CD14-positive monocyte (primary cell): ENCODE measurements around the gene PLEK2. TPM values are rescaled to one million over a fixed set of nuclear protein-coding genes. Genes with fewer than 3 reads are reported as not detected.

Experiments used
- DNase-seq, 3 donors: peaks; one replicate each; pipeline ENCODE4 v3.0.0-alpha.2; 2011 to 2022
- H2AFZ ChIP-seq: 2 replicates; pipeline ENCODE4 v1.6.0; 2012; ENCODE audit warnings: mild to moderate bottlenecking, low read depth, low read length, inconsistent platforms; ENCODE audit not compliant: insufficient read depth, poor library complexity, severe bottlenecking
- H3K27ac ChIP-seq, 2 donors: 1 replicate in 1 of 2; 2 replicates in 1 of 2; pipeline ENCODE4 v1.5.1; 2012 to 2013; ENCODE audit warnings: low read length in 2 of 2, control low read depth in 1 of 2, inconsistent platforms in 1 of 2, low read depth in 1 of 2, mild to moderate bottlenecking in 1 of 2
- H3K27me3 ChIP-seq, 2 donors: one replicate each; pipeline versions ENCODE4 v1.6.0 to v1.6.1; 2011 to 2013; ENCODE audit warnings: low read length in 2 of 2; ENCODE audit not compliant: control insufficient read depth in 2 of 2, insufficient read depth in 2 of 2
- H3K36me3 ChIP-seq, 2 donors: replicated peaks in 1 of 2; 1 replicate in 1 of 2; 2 replicates in 1 of 2; pipeline versions ENCODE4 v1.5.1 to v1.6.1; 2012 to 2013; ENCODE audit warnings: low read length in 2 of 2, control low read depth in 1 of 2, inconsistent platforms in 1 of 2, mild to moderate bottlenecking in 1 of 2; ENCODE audit not compliant: insufficient read depth in 2 of 2, control insufficient read depth in 1 of 2
- H3K4me1 ChIP-seq, 2 donors: 1 replicate in 1 of 2; 2 replicates in 1 of 2; pipeline versions ENCODE4 v1.5.1 to v1.6.1; 2012 to 2013; ENCODE audit warnings: low read length in 2 of 2, control low read depth in 1 of 2, inconsistent platforms in 1 of 2, mild to moderate bottlenecking in 1 of 2, moderate library complexity in 1 of 2; ENCODE audit not compliant: insufficient read depth in 2 of 2, control insufficient read depth in 1 of 2
- H3K4me2 ChIP-seq: replicated peaks from 2 replicates; pipeline ENCODE3; 2012; ENCODE audit warnings: low read length, moderate library complexity, mild to moderate bottlenecking; ENCODE audit not compliant: poor library complexity, severe bottlenecking; ENCODE audit errors: extremely low read depth
- H3K4me3 ChIP-seq, 3 experiments: fragments of 200-600 bp in 1 of 3; sonication (generic) in 1 of 3; replicated peaks in 1 of 3; 1 replicate in 2 of 3; 2 replicates in 1 of 3; pipeline ENCODE4 v1.5.1; 2011 to 2013; ENCODE audit warnings: low read length in 3 of 3, mild to moderate bottlenecking in 3 of 3, control low read depth in 2 of 3, low read depth in 2 of 3, inconsistent platforms in 1 of 3, moderate library complexity in 1 of 3
- H3K79me2 ChIP-seq: 2 replicates; pipeline ENCODE4 v1.6.0; 2012; ENCODE audit warnings: mild to moderate bottlenecking, control low read depth, inconsistent platforms, low read length, moderate library complexity; ENCODE audit not compliant: insufficient read depth
- H3K9ac ChIP-seq: 2 replicates; pipeline ENCODE4 v1.6.0; 2017; ENCODE audit warnings: low read length, mild to moderate bottlenecking; ENCODE audit not compliant: insufficient read depth, poor library complexity, severe bottlenecking
- H3K9me3 ChIP-seq, 2 donors: replicated peaks in 1 of 2; 1 replicate in 1 of 2; 2 replicates in 1 of 2; pipeline versions ENCODE4 v1.5.1 to v1.6.1; 2012 to 2013; ENCODE audit warnings: low read length in 2 of 2, control low read depth in 1 of 2; ENCODE audit not compliant: control insufficient read depth in 1 of 2, insufficient read depth in 1 of 2
- H4K20me1 ChIP-seq: 2 replicates; pipeline ENCODE4 v1.6.0; 2012; ENCODE audit warnings: mild to moderate bottlenecking, low read length, control low read depth, moderate library complexity; ENCODE audit not compliant: insufficient read depth
- H3K27ac Mint-ChIP-seq, 7 donors: one replicate each; pipeline ENCODE4 v1.8.0; 2020; ENCODE audit warnings: mild to moderate bottlenecking in 7 of 7, mixed read lengths in 7 of 7, moderate library complexity in 6 of 7, inconsistent platforms in 2 of 7
- H3K27me3 Mint-ChIP-seq, 3 donors: one replicate each; pipeline ENCODE4 v1.8.0; 2021 to 2022; ENCODE audit warnings: low read depth in 3 of 3, mild to moderate bottlenecking in 3 of 3, mixed read lengths in 3 of 3, moderate library complexity in 3 of 3, inconsistent platforms in 1 of 3
- H3K36me3 Mint-ChIP-seq, 2 donors: one replicate each; pipeline ENCODE4 v1.8.0; 2020; ENCODE audit warnings: mixed read lengths in 2 of 2, inconsistent platforms in 1 of 2, mild to moderate bottlenecking in 1 of 2
- H3K4me1 Mint-ChIP-seq: one replicate; pipeline ENCODE4 v1.8.0; 2020; ENCODE audit warnings: mild to moderate bottlenecking, mixed read lengths
- H3K4me3 Mint-ChIP-seq, 2 donors: one replicate each; pipeline ENCODE4 v1.8.0; 2020; ENCODE audit warnings: mild to moderate bottlenecking in 2 of 2, mixed read lengths in 2 of 2, moderate library complexity in 1 of 2
- H3K9me3 Mint-ChIP-seq, 7 donors: one replicate each; pipeline ENCODE4 v1.8.0; 2020 to 2022; ENCODE audit warnings: mixed read lengths in 7 of 7, mild to moderate bottlenecking in 6 of 7, moderate library complexity in 6 of 7, inconsistent platforms in 2 of 7
- WGBS: methylation state at CpG from one replicate; pipeline ENCODE4 v1.1.5; 2013; ENCODE audit warnings: missing lambda C conversion rate; ENCODE audit not compliant: insufficient coverage; 5-methylcytosine and 5-hydroxymethylcytosine counted together
- intact Hi-C, 2 donors: fragments of 100-400 bp; cut with micrococcal nuclease; formaldehyde crosslinking; loops; one replicate each; pipeline versions ENCODE4 v1.15.0 to v1.15.1; 2023
- polyA plus RNA-seq, 3 donors: library from polyadenylated mRNA; depleted of rRNA in 1 of 3; unstranded in 2 of 3; stranded (reverse) in 1 of 3; fragments of 300-500 nt in 2 of 3; fragments of >200 nt in 1 of 3; fragmentation: Illumina TruSeq in 2 of 3; gene quantifications; 1 replicate in 2 of 3; 2 replicates in 1 of 3; pipeline ENCODE4 v1.2.3, GENCODE V29; 2012 to 2021
- TF ChIP-seq, protein P1 (sequence below): fragments of 200-600 bp; IDR thresholded peaks from one replicate; pipeline ENCODE4 v1.8.0; 2022; ENCODE audit warnings: antibody characterized with exemption, mild to moderate bottlenecking

The PLEK2 gene
- polyA plus RNA-seq, 3 donors = 0.20 TPM; not detected in 2

DNA sequence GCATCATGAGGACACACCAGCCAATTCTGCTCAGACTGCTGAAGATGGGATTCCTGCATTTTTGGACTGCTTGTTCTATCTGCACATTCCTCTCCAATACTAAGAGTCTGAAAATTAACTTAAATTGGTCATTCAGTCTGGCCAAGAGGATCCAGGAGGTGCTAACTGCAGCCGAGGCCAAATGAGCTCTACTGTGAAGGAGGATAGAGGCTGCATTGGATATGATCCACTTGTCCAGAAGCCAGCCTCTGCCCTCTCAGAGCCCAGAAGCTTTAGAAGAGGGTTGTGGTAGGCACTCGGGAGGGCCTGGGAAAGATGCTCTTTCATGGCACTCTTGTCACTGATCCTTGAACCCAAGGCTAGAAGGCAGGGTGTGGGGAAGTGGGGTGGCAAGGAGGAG, 37.1 kb upstream of the PLEK2 start:
- Histone ChIP-seq H3K36me3 (no peaks in the 10 kb centered on the region), H3K79me2 (no peaks in the 10 kb centered on the region), H3K4me3 (no peak overlapping the region), H3K27me3 (peaks cover 0 to 4% of the 10 kb centered on the region in 2 donors), H4K20me1 (no peaks in the 10 kb centered on the region), H3K27ac (no peak overlapping the region), H3K9me3 (no peaks in the 10 kb centered on the region), H2AFZ (no peak overlapping the region), H3K4me2 (no peak overlapping the region), H3K9ac (no peak overlapping the region), H3K4me1 (no peaks in the 10 kb centered on the region)
- Mint-ChIP-seq H3K36me3 (no peaks in the 10 kb centered on the region), H3K4me1 (no peaks in the 10 kb centered on the region), H3K27ac (peak overlapping the region in 1 of 7 donors; percentile 53), H3K9me3 (peaks cover 0 to 9% (median 3%) of the 10 kb centered on the region in 7 donors), H3K27me3 (peaks cover 3 to 4% (median 4%) of the 10 kb centered on the region in 3 donors), H3K4me3 (no peak overlapping the region)
- WGBS = no CpG with 5 or more reads among the region's 2 CpGs
- TF ChIP-seq, protein P1, sequence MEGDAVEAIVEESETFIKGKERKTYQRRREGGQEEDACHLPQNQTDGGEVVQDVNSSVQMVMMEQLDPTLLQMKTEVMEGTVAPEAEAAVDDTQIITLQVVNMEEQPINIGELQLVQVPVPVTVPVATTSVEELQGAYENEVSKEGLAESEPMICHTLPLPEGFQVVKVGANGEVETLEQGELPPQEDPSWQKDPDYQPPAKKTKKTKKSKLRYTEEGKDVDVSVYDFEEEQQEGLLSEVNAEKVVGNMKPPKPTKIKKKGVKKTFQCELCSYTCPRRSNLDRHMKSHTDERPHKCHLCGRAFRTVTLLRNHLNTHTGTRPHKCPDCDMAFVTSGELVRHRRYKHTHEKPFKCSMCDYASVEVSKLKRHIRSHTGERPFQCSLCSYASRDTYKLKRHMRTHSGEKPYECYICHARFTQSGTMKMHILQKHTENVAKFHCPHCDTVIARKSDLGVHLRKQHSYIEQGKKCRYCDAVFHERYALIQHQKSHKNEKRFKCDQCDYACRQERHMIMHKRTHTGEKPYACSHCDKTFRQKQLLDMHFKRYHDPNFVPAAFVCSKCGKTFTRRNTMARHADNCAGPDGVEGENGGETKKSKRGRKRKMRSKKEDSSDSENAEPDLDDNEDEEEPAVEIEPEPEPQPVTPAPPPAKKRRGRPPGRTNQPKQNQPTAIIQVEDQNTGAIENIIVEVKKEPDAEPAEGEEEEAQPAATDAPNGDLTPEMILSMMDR = no peak
- no peak for DNase-seq
- intact Hi-C loops = no loop called here

DNA sequence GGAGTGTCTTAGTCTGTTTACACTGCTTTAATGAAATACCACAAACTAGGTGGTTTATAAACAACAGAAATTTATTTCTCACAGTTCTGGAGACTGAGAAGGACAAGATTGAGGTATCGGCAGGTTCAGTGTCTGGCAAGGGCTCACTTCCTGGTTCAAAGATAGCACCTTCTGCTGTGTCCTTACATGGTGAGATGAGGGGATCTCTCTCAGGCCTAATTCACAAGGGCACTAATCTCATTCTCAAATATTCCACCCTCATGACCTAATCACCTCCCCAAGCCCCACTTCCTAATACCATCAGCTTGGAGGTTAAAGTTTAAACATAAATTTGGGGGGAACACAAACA, 35.0 kb upstream of the PLEK2 start:
- WGBS = no CpG with 5 or more reads among the region's 1 CpG
- Histone ChIP-seq H4K20me1 (no peaks in the 10 kb centered on the region), H2AFZ (no peak overlapping the region), H3K79me2 (no peaks in the 10 kb centered on the region), H3K9ac (no peak overlapping the region), H3K4me2 (no peak overlapping the region), H3K9me3 (no peaks in the 10 kb centered on the region), H3K27ac (no peak overlapping the region), H3K27me3 (peaks cover 2 to 4% of the 10 kb centered on the region in 2 donors), H3K4me3 (no peak overlapping the region), H3K36me3 (no peaks in the 10 kb centered on the region), H3K4me1 (no peaks in the 10 kb centered on the region)
- H3K9me3 Mint-ChIP-seq = peaks cover 0 to 9% (median 3%) of the 10 kb centered on the region in 7 donors
- intact Hi-C loops = no loop called here
- H3K36me3 Mint-ChIP-seq = no peaks in the 10 kb centered on the region
- H3K27ac Mint-ChIP-seq = no peak overlapping the region
- no peak for DNase-seq
- H3K4me1 Mint-ChIP-seq = no peaks in the 10 kb centered on the region
- H3K4me3 Mint-ChIP-seq = no peak overlapping the region
- TF ChIP-seq, protein P1 = no peak
- H3K27me3 Mint-ChIP-seq = peaks cover 6 to 8% (median 7%) of the 10 kb centered on the region in 3 donors
